OCI-LY1 (cell line): ENCODE results near the gene ZNF106.
A peak's percentile ranks its signal among the peaks of the same experiment; 100 is the strongest.

Source experiments
- H2AFZ ChIP-seq: fragments of 200-600 bp; sonication (generic), shearing (Covaris generic); 2 replicates; pipeline ENCODE4 v1.6.0; 2014; ENCODE audit warnings: antibody characterized with exemption, mild to moderate bottlenecking, low read length
- H3F3A ChIP-seq: fragments of 200-600 bp; sonication (generic), shearing (Covaris generic); 2 replicates; pipeline ENCODE4 v1.6.0; 2014; ENCODE audit warnings: mild to moderate bottlenecking, antibody characterized with exemption, low read length, moderate library complexity; ENCODE audit not compliant: insufficient read depth
- H3K27ac ChIP-seq: fragments of 200-600 bp; sonication (generic); 2 replicates; pipeline ENCODE4 v1.5.1; 2014; ENCODE audit warnings: low read length, mixed run types, mild to moderate bottlenecking, low read depth; ENCODE audit not compliant: poor library complexity, severe bottlenecking
- H3K27me3 ChIP-seq: fragments of 200-600 bp; sonication (generic); 2 replicates; pipeline ENCODE4 v1.6.0; 2014; ENCODE audit warnings: antibody characterized with exemption, mild to moderate bottlenecking, low read length, moderate library complexity; ENCODE audit not compliant: insufficient read depth
- H3K36me3 ChIP-seq: fragments of 200-600 bp; sonication (generic); 2 replicates; pipeline ENCODE4 v1.6.1; 2014; ENCODE audit warnings: mild to moderate bottlenecking, antibody characterized with exemption, low read length, moderate library complexity, mixed read lengths; ENCODE audit not compliant: insufficient read depth
- H3K4me1 ChIP-seq: fragments of 200-600 bp; sonication (generic); 2 replicates; pipeline ENCODE4 v1.5.1; 2014; ENCODE audit warnings: mild to moderate bottlenecking, low read length, moderate library complexity; ENCODE audit not compliant: insufficient read depth, severe bottlenecking
- H3K4me2 ChIP-seq: fragments of 200-600 bp; sonication (generic), shearing (Covaris generic); 2 replicates; pipeline ENCODE4 v1.6.1; 2014; ENCODE audit warnings: low read length
- H3K4me3 ChIP-seq: fragments of 200-600 bp; sonication (generic); 2 replicates; pipeline ENCODE4 v1.5.1; 2014; ENCODE audit warnings: low read length, low read depth, mild to moderate bottlenecking, mixed read lengths; ENCODE audit not compliant: poor library complexity, severe bottlenecking
- H3K79me2 ChIP-seq: fragments of 200-600 bp; shearing (Covaris generic); 2 replicates; pipeline ENCODE4 v1.6.1; 2016; ENCODE audit warnings: mixed run types, low read length, mixed read lengths; ENCODE audit not compliant: insufficient read depth
- H3K9ac ChIP-seq: fragments of 200-600 bp; sonication (generic), shearing (Covaris generic); 2 replicates; pipeline ENCODE4 v1.6.1; 2014; ENCODE audit warnings: mild to moderate bottlenecking, low read length, mixed read lengths
- H3K9me2 ChIP-seq: fragments of 200-600 bp; sonication (generic), shearing (Covaris generic); 2 replicates; pipeline ENCODE4 v1.6.1; 2014; ENCODE audit warnings: low read depth, mild to moderate bottlenecking, low read length, mixed read lengths
- H3K9me3 ChIP-seq: fragments of 200-600 bp; shearing (Covaris generic); 2 replicates; pipeline ENCODE4 v1.6.1; 2014; ENCODE audit warnings: low read length, mixed read lengths
- H4K20me1 ChIP-seq: fragments of 200-600 bp; sonication (generic), shearing (Covaris generic); 2 replicates; pipeline ENCODE4 v1.6.0; 2016; ENCODE audit warnings: mild to moderate bottlenecking, low read length; ENCODE audit not compliant: insufficient read depth
- EZH2 ChIP-seq: fragments of 200-600 bp; sonication (generic), shearing (Covaris generic); IDR thresholded peaks from 2 replicates; pipeline ENCODE4 v1.8.0; 2017; ENCODE audit warnings: borderline replicate concordance, mixed run types, mild to moderate bottlenecking, antibody characterized with exemption, low read length, moderate library complexity, mixed read lengths
- TF ChIP-seq, protein P1 (sequence below): fragments of 200-600 bp; sonication (generic), shearing (Covaris generic); IDR thresholded peaks from 2 replicates; pipeline ENCODE4 v1.5.1; 2017; ENCODE audit warnings: mild to moderate bottlenecking, antibody characterized with exemption, low read length, moderate library complexity, mixed read lengths

ZNF106 gene

DNA sequence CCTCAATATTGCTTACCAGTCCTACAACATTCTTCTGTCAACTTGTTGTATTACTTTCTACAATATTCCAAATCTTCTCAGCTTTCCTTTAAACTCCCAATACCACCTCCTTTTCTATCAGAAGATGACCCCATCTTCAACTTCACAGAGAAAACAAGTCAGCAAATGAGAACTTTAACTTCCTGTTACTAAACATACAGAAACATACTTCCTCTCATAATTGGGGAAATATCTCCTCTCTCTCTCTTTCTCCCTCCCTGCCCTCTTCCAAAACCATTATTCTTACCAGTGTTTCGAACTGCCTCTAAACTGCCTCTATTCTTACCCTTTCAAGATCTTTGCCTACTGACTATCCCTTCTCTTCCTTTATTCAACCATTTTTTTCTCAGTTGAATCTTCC lies 2.7 kb upstream of the ZNF106 start:
- H3K4me1 ChIP-seq: peaks cover 74% of the 10 kb centered on the region
- TF ChIP-seq, protein P1, sequence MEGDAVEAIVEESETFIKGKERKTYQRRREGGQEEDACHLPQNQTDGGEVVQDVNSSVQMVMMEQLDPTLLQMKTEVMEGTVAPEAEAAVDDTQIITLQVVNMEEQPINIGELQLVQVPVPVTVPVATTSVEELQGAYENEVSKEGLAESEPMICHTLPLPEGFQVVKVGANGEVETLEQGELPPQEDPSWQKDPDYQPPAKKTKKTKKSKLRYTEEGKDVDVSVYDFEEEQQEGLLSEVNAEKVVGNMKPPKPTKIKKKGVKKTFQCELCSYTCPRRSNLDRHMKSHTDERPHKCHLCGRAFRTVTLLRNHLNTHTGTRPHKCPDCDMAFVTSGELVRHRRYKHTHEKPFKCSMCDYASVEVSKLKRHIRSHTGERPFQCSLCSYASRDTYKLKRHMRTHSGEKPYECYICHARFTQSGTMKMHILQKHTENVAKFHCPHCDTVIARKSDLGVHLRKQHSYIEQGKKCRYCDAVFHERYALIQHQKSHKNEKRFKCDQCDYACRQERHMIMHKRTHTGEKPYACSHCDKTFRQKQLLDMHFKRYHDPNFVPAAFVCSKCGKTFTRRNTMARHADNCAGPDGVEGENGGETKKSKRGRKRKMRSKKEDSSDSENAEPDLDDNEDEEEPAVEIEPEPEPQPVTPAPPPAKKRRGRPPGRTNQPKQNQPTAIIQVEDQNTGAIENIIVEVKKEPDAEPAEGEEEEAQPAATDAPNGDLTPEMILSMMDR: no peak
- TF ChIP-seq EZH2: no peak
- no peaks in the 10 kb centered on the region for H3K27me3 ChIP-seq
- peak overlapping the region; percentile 43 for H2AFZ ChIP-seq
- H3K36me3 ChIP-seq: 0 out of 2 replicates have a peak, but pooled peaks cover 4% of the 10 kb centered on the region
- peak overlapping the region; percentile 45 for H3K4me2 ChIP-seq
- H4K20me1 ChIP-seq: no peaks in the 10 kb centered on the region
- H3F3A ChIP-seq: no peaks in the 10 kb centered on the region
- peaks cover 21% of the 10 kb centered on the region for H3K79me2 ChIP-seq
- peak overlapping the region; percentile 39; the same call in 1 of the 2 replicates for H3K9ac ChIP-seq
- H3K9me2 ChIP-seq: no peaks in the 10 kb centered on the region
- no peaks in the 10 kb centered on the region for H3K9me3 ChIP-seq
- H3K4me3 ChIP-seq: peak overlapping the region; percentile 21
- H3K27ac ChIP-seq: peak overlapping the region; percentile 85

DNA sequence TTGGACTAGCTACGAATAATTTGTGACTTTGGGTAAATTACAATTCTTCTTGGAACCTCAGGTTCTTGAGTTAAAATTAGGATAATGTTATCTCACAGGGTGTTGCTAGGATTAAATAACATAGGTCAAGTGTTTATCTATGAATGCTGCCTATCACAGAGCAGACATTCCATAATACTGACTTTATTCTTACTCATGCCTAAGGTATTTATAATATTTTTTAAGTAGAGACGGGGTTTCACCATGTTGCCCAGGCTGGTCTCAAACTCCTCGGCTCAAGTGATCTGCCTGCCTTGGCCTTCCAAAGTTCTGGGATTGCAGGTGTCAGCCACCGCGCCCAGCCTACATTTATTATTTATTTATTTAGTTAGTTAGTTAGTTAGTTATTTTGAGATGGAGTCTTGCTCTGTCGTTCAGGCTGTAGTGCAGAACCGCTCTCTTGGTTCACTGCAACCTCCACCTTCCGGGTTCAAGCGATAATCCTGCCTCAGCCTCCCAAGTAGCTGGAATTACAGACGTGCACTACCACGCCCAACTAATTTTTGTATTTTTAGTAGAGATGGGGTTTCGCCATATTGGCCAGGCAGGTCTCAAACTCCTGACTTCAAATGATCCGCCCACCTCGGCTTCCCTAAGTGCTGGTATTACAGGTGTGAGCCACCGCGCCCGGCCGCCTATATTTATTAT lies 741 bp upstream of the ZNF106 start:
- TF ChIP-seq, protein P1: no peak
- no peak for TF ChIP-seq EZH2

DNA sequence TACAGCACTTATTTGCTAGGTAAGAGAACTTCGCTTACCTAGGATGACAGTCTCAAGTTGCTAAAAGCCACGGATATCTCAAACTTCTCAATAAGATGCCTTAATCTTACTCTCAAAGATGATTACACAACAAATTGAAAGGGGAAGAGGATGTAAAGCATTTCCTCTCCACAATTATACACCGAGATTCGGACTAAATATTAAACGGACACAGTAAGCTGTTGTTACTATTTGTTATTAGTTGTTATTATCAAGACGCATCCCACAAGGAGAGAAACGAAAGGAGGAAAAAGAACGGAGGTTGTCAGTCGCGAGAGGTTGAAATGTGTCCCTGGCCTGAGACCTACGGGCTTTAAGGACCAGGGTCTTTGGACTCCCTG lies 660 bp downstream of the ZNF106 start:
- Histone ChIP-seq H3K36me3 (peaks cover 2% of the 10 kb centered on the region; the same call in 1 of the 2 replicates), H3K9me2 (no peaks in the 10 kb centered on the region), H3K9me3 (no peaks in the 10 kb centered on the region), H3F3A (no peaks in the 10 kb centered on the region), H3K4me1 (peaks cover 60% of the 10 kb centered on the region), H4K20me1 (no peaks in the 10 kb centered on the region), H3K4me3 (peak overlapping the region; percentile 82), H2AFZ (0 out of 2 replicates have a peak overlapping the region, but pooled peaks have one; percentile 0), H3K27ac (peak overlapping the region; percentile 87), H3K4me2 (peak overlapping the region; percentile 96), H3K79me2 (peaks cover 51% of the 10 kb centered on the region), H3K9ac (peak overlapping the region; percentile 97), H3K27me3 (no peaks in the 10 kb centered on the region)
- TF ChIP-seq EZH2: no peak
- TF ChIP-seq, protein P1: no peak

More for the DNA sequence above, 741 bp upstream of the ZNF106 start:
- H3K4me1 ChIP-seq: peaks cover 66% of the 10 kb centered on the region
- peaks cover 39% of the 10 kb centered on the region for H3K79me2 ChIP-seq
- no peaks in the 10 kb centered on the region for H3K9me2 ChIP-seq
- H4K20me1 ChIP-seq: no peaks in the 10 kb centered on the region
- H3K27ac ChIP-seq: peak overlapping the region; percentile 87
- H2AFZ ChIP-seq: 0 out of 2 replicates have a peak overlapping the region, but pooled peaks have one; percentile 69
- H3K4me3 ChIP-seq: peak overlapping the region; percentile 82
- H3K27me3 ChIP-seq: no peaks in the 10 kb centered on the region
- H3K36me3 ChIP-seq: no peaks in the 10 kb centered on the region
- no peaks in the 10 kb centered on the region for H3K9me3 ChIP-seq
- peak overlapping the region; percentile 97 for H3K9ac ChIP-seq
- peak overlapping the region; percentile 96 for H3K4me2 ChIP-seq
- H3F3A ChIP-seq: no peaks in the 10 kb centered on the region
